Panc1 (cell line): Measurements from ENCODE around the gene ZFP36L1. TPM values are rescaled to one million over a fixed set of nuclear protein-coding genes. Genes with fewer than 3 reads are reported as not detected.

Source experiments
- ATAC-seq: fragments of 200-7000 bp; cut with Tn5 transposase; 2 replicates; pipeline ENCODE4 v1.9.1; 2020; ENCODE audit warnings: mild to moderate bottlenecking, moderate library complexity
- BruUV-seq: library from RNA; stranded (reverse); fragments of 400-500 nt; replicated peaks from 2 replicates; lab custom pipeline; 2021; lab: Mats Ljungman, UMichigan
- CTCF ChIA-PET: fragments of 300-600 bp; sonication (Branson Sonifier 250); formaldehyde crosslinking; loops from one replicate; lab custom pipeline; 2022; ENCODE audit warnings: antibody characterized with exemption; lab: Charles Lee
- POLR2A ChIA-PET: fragments of 300-600 bp; sonication (Branson Sonifier 250); formaldehyde crosslinking; loops from one replicate; lab custom pipeline; 2022; ENCODE audit warnings: antibody characterized with exemption; lab: Charles Lee
- DNase-seq: peaks from one replicate; pipeline ENCODE4 v3.0.0-alpha.2; 2010; ENCODE audit warnings: low read depth, low spot score
- H3K27ac ChIP-seq: 2 replicates; pipeline ENCODE4 v1.5.1; 2011; ENCODE audit warnings: mild to moderate bottlenecking, low read length, inconsistent platforms
- H3K27me3 ChIP-seq: fragments of 200-500 bp; sonication (Bioruptor generic); 2 replicates; pipeline ENCODE4 v1.6.0; 2014; ENCODE audit warnings: low read length, inconsistent platforms; ENCODE audit not compliant: control insufficient read depth, insufficient read depth
- H3K36me3 ChIP-seq: fragments of 200-500 bp; sonication (Bioruptor generic); 2 replicates; pipeline ENCODE4 v1.5.1; 2014; ENCODE audit warnings: inconsistent platforms, mild to moderate bottlenecking, low read length, moderate library complexity; ENCODE audit not compliant: control insufficient read depth, insufficient read depth
- H3K4me1 ChIP-seq: 2 replicates; pipeline ENCODE4 v1.5.1; 2011; ENCODE audit warnings: inconsistent platforms, mild to moderate bottlenecking, low read length, moderate library complexity; ENCODE audit not compliant: control insufficient read depth, insufficient read depth
- H3K4me3 ChIP-seq, 2 experiments: 2 replicates each; pipeline ENCODE4 v1.5.1; 2011 to 2012; ENCODE audit warnings: low read depth in 2 of 2, low read length in 2 of 2, mild to moderate bottlenecking in 2 of 2, inconsistent platforms in 1 of 2, moderate library complexity in 1 of 2
- H3K9me3 ChIP-seq: fragments of 200-500 bp; sonication (Bioruptor generic); 2 replicates; pipeline ENCODE4 v1.5.1; 2014; ENCODE audit warnings: low read depth, mild to moderate bottlenecking, inconsistent platforms, low read length, moderate library complexity; ENCODE audit not compliant: control insufficient read depth, insufficient read depth
- POLR2AphosphoS5 ChIP-seq: IDR thresholded peaks from 2 replicates; pipeline ENCODE4 v1.6.1; 2012; ENCODE audit warnings: mild to moderate bottlenecking, low read depth, low read length, moderate library complexity
- SIN3A ChIP-seq: IDR thresholded peaks from 2 replicates; pipeline ENCODE4 v1.6.1; 2012; ENCODE audit warnings: low read depth, mild to moderate bottlenecking, low read length, moderate library complexity, borderline replicate concordance; ENCODE audit not compliant: insufficient read depth
- TCF7L2 ChIP-seq: IDR thresholded peaks from 2 replicates; pipeline ENCODE4 v1.6.1; 2011; ENCODE audit warnings: mild to moderate bottlenecking, low read depth, low read length, inconsistent platforms
- in situ Hi-C: cut with HindIII; loops from 2 replicates; pipeline ENCODE4 v1.10.0; 2016; ENCODE audit warnings: low sequenced_read_pairs, low pct_unique_long_range_greater_than_20kb
- intact Hi-C: fragments of 100-400 bp; cut with micrococcal nuclease; formaldehyde crosslinking; loops from one replicate; pipeline ENCODE4 v1.10.0; 2022; ENCODE audit not compliant: unreplicated experiment
- total RNA-seq: library from RNA; stranded (reverse); gene quantifications from one replicate; pipeline ENCODE4 v1.2.1, GENCODE V29; 2021; ENCODE audit not compliant: unreplicated experiment
- TF ChIP-seq, protein P1 (sequence below), 2 experiments: IDR thresholded peaks; 2 replicates each; pipeline ENCODE4 v1.6.1; 2011 to 2012; ENCODE audit warnings: low read depth in 2 of 2, control low read depth in 1 of 2, low read length in 1 of 2, mild to moderate bottlenecking in 1 of 2, moderate library complexity in 1 of 2; ENCODE audit not compliant: insufficient read depth in 1 of 2
- TF ChIP-seq, protein P2 (sequence below): fragments of 450-650 bp; IDR thresholded peaks from 2 replicates; pipeline ENCODE4 v1.5.1; 2017; ENCODE audit warnings: mild to moderate bottlenecking

Gene ZFP36L1
- total RNA-seq, 1 experiment from 2014 or later = 84.9 TPM

DNA sequence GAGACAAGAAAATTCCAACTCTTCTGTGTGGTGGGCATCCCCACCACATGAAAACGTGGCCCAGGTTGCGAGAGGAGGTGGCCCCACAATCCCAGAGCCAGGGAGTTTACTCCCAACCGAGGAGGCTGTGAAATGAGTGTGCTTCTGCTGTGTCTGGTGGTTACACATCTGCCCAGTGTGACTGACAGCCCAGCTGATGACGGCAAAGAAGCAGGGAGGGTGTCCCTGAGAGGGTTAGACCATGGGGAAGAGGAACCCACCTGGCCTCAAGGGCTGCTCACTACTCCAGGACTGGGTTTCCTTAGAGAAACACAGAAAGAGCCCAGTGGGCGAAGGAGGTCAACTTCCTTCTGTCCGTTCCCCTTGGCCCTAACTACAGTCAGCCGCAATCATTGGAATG, 24.6 kb downstream of the ZFP36L1 start:
- TF ChIP-seq, protein P1, sequence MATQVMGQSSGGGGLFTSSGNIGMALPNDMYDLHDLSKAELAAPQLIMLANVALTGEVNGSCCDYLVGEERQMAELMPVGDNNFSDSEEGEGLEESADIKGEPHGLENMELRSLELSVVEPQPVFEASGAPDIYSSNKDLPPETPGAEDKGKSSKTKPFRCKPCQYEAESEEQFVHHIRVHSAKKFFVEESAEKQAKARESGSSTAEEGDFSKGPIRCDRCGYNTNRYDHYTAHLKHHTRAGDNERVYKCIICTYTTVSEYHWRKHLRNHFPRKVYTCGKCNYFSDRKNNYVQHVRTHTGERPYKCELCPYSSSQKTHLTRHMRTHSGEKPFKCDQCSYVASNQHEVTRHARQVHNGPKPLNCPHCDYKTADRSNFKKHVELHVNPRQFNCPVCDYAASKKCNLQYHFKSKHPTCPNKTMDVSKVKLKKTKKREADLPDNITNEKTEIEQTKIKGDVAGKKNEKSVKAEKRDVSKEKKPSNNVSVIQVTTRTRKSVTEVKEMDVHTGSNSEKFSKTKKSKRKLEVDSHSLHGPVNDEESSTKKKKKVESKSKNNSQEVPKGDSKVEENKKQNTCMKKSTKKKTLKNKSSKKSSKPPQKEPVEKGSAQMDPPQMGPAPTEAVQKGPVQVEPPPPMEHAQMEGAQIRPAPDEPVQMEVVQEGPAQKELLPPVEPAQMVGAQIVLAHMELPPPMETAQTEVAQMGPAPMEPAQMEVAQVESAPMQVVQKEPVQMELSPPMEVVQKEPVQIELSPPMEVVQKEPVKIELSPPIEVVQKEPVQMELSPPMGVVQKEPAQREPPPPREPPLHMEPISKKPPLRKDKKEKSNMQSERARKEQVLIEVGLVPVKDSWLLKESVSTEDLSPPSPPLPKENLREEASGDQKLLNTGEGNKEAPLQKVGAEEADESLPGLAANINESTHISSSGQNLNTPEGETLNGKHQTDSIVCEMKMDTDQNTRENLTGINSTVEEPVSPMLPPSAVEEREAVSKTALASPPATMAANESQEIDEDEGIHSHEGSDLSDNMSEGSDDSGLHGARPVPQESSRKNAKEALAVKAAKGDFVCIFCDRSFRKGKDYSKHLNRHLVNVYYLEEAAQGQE (IDR thresholded peaks at IDR 0.05; ENCODE audit: insufficient read depth in 1 of 2, low read depth in 2 of 2, low read length in 1 of 2) = no peak
- TF ChIP-seq, protein P2, sequence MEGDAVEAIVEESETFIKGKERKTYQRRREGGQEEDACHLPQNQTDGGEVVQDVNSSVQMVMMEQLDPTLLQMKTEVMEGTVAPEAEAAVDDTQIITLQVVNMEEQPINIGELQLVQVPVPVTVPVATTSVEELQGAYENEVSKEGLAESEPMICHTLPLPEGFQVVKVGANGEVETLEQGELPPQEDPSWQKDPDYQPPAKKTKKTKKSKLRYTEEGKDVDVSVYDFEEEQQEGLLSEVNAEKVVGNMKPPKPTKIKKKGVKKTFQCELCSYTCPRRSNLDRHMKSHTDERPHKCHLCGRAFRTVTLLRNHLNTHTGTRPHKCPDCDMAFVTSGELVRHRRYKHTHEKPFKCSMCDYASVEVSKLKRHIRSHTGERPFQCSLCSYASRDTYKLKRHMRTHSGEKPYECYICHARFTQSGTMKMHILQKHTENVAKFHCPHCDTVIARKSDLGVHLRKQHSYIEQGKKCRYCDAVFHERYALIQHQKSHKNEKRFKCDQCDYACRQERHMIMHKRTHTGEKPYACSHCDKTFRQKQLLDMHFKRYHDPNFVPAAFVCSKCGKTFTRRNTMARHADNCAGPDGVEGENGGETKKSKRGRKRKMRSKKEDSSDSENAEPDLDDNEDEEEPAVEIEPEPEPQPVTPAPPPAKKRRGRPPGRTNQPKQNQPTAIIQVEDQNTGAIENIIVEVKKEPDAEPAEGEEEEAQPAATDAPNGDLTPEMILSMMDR = no peak
- TF ChIP-seq POLR2AphosphoS5 = no peak
- no peak for TF ChIP-seq SIN3A
- TF ChIP-seq TCF7L2 = no peak
- intact Hi-C loops = no loop called here
- in situ Hi-C loops = no loop called here
- no peak for ATAC-seq
- Histone ChIP-seq H3K27me3 (no peaks in the 10 kb centered on the region), H3K4me3 (no peak overlapping the region), H3K9me3 (no peaks in the 10 kb centered on the region), H3K4me1 (no peaks in the 10 kb centered on the region), H3K36me3 (no peaks in the 10 kb centered on the region), H3K27ac (no peak overlapping the region)
- ChIA-PET POLR2A (no interaction called here), CTCF (no interaction called here)
- no TSS peak for BruUV-seq
- no peak for DNase-seq

DNA sequence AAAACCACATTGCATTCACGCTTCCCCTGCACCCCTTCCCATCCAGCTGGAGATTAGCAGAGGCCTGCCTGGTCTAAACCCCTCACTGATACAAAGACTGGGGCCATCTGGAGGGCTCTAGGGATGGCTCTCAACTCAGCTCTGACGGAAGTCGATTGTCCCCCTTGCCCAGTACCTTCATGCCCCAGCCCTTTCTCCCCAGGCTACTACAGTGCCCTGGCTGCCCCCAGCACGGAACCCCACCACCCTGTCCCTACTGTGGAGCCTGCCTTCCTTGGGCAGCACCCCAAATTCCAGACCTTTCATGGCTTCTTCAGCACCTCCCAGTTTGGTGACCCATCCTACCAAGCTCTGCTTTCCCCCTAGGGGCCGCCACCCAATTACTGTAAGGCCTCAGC, 25.6 kb downstream of the ZFP36L1 start:
- BruUV-seq = no TSS peak
- intact Hi-C loops = no loop called here
- CTCF ChIA-PET = no interaction called here

DNA sequence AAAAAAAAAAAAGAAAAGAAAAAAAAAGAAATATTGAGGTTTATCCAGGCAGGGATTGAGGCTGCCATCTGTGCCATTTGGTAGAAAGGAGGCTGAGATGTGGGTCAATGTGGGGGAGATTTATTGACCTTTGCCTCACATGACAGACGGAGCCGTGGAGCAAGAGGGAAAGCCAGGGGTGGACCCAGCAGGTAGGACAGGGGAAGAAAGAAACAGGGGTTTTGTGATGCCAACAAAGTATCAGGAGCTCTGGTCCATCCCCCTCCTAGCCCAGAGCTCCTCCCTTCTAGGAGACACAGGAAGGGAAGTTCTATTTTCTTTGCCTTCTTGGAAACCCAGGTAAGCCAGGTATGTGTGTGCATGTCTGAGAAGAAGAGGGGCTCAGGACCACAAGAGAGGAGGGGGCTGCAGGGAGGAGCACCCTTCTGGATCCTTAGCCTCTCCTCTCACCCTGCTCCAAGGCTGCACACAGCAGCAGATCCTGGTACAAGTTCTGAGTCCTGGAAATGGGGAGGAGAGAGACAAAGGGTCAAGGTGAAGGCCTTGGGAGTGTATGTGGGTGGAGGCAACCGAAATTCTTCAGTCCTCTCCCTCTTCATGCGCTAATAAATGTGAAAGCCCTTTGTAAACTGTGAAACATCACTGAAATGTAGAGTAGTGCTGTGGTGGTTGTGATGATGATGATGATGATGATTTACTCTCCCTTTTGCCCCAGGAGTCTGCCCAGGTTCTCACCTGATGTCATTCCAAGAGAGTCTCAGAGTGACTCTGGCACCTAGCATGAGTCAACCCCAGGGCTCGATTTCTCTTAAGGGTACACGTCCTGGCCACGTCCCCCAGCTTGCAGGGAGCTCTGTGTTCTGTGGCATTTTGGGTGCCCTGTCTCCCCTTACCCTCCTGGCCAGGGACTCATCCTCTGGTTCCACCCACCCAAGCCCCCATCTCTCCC, 26.3 kb downstream of the ZFP36L1 start:
- CTCF ChIA-PET = no interaction called here
- Histone ChIP-seq H3K27me3 (no peaks in the 10 kb centered on the region), H3K4me3 (no peak overlapping the region), H3K9me3 (no peaks in the 10 kb centered on the region), H3K4me1 (no peaks in the 10 kb centered on the region), H3K36me3 (no peaks in the 10 kb centered on the region), H3K27ac (no peak overlapping the region)
- POLR2A ChIA-PET = no interaction called here
- no peak for ATAC-seq
- in situ Hi-C loops = no loop called here
- BruUV-seq = no TSS peak
- TF ChIP-seq TCF7L2 (no peak), SIN3A (no peak), POLR2AphosphoS5 (no peak)
- TF ChIP-seq, protein P2 = no peak
- TF ChIP-seq, protein P1 (IDR thresholded peaks at IDR 0.05; ENCODE audit: insufficient read depth in 1 of 2, low read depth in 2 of 2, low read length in 1 of 2) = no peak
- intact Hi-C loops = no loop called here
- no peak for DNase-seq

More for the DNA sequence above, 25.6 kb downstream of the ZFP36L1 start:
- H3K4me1 ChIP-seq = no peaks in the 10 kb centered on the region
- H3K9me3 ChIP-seq = no peaks in the 10 kb centered on the region
- H3K36me3 ChIP-seq = no peaks in the 10 kb centered on the region
- ATAC-seq (no peak), DNase-seq (no peak)
- in situ Hi-C loops = no loop called here
- H3K27me3 ChIP-seq = no peaks in the 10 kb centered on the region
- no peak overlapping the region for H3K4me3 ChIP-seq
- POLR2A ChIA-PET = no interaction called here
- TF ChIP-seq TCF7L2 = no peak
- no peak overlapping the region for H3K27ac ChIP-seq
